Measurements from ENCODE around the gene KCNK13.
"Not testable (repeated sequence)": the region's sequence is repeated elsewhere in the genome, so short reads cannot be mapped to it uniquely, and the experiment has no call there.

DNA sequence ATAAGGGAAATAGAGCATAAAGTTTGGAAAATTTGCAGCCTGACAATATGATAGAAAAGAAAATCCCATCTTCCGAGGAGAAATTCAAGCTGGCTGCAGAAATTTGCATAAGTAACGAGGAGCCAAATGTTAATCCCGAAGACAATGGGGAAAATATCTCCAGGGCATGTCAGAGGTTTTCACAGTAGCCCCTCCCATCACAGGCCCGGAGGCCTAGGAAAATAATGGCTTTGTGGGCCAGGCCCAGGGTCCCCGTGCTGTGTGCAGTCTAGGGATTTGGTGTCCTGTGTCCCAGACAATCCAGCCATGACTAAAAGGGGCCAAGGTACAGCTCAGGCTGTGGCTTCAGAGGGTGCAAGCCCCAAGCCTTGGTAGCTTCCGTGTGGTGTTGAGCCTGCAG lies 27.7 kb downstream of the KCNK13 start:
- TF ChIP-seq, protein P1, sequence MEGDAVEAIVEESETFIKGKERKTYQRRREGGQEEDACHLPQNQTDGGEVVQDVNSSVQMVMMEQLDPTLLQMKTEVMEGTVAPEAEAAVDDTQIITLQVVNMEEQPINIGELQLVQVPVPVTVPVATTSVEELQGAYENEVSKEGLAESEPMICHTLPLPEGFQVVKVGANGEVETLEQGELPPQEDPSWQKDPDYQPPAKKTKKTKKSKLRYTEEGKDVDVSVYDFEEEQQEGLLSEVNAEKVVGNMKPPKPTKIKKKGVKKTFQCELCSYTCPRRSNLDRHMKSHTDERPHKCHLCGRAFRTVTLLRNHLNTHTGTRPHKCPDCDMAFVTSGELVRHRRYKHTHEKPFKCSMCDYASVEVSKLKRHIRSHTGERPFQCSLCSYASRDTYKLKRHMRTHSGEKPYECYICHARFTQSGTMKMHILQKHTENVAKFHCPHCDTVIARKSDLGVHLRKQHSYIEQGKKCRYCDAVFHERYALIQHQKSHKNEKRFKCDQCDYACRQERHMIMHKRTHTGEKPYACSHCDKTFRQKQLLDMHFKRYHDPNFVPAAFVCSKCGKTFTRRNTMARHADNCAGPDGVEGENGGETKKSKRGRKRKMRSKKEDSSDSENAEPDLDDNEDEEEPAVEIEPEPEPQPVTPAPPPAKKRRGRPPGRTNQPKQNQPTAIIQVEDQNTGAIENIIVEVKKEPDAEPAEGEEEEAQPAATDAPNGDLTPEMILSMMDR (IDR thresholded peaks at IDR 0.05), result not testable (repeated sequence)
- not testable (repeated sequence) for TF ChIP-seq POLR2A (IDR thresholded peaks at IDR 0.05)
